SHP77 (cell line): ENCODE results near the gene NAXD.
"Not testable (repeated sequence)": the region's sequence is repeated elsewhere in the genome, so short reads cannot be mapped to it uniquely, and the experiment has no call there.

Source experiments
- DNase-seq, 2 experiments: peaks; one replicate each; lab custom pipeline; 2025; lab: John Stamatoyannopoulos, UW

The NAXD gene

GRCh38 chr13:110597041-110597689 is 18.2 kb upstream of the NAXD start:
- no peak for DNase-seq

GRCh38 chr13:110600261-110600819 is 15.0 kb upstream of the NAXD start:
- DNase-seq: no peak

- DNase-seq: no peak
Measured at GRCh38 chr13:110600980-110601379, 14.4 kb upstream of the NAXD start.

GRCh38 chr13:110605132-110605531 is 10.2 kb upstream of the NAXD start:
- no peak for DNase-seq

GRCh38 chr13:110606281-110606680 is 9.1 kb upstream of the NAXD start:
- DNase-seq: not testable (repeated sequence)

GRCh38 chr13:110607675-110608224 is 7.6 kb upstream of the NAXD start:
- no peak for DNase-seq

GRCh38 chr13:110610955-110611595 is 4.3 kb upstream of the NAXD start:
- no peak for DNase-seq

- DNase-seq: no peak
Measured at GRCh38 chr13:110615005-110615321, 382 bp upstream of the NAXD start.

- peak; percentile 23 to 50 for DNase-seq
Measured at GRCh38 chr13:110616103-110617101, 1.1 kb downstream of the NAXD start.

GRCh38 chr13:110617321-110618072 is 2.2 kb downstream of the NAXD start:
- peak in 1 of 2 experiments; percentile 17 for DNase-seq

- no peak for DNase-seq
Measured at GRCh38 chr13:110618167-110618566, 2.8 kb downstream of the NAXD start.

GRCh38 chr13:110618780-110619179 is 3.4 kb downstream of the NAXD start:
- DNase-seq: no peak

- no peak for DNase-seq
Measured at GRCh38 chr13:110620596-110620995, 5.3 kb downstream of the NAXD start.

GRCh38 chr13:110624766-110625756 is 9.7 kb downstream of the NAXD start:
- peak; percentile 95 to 98 for DNase-seq

- DNase-seq: peak; percentile 83 to 90
Measured at GRCh38 chr13:110625771-110626321, 10.5 kb downstream of the NAXD start.

- no peak for DNase-seq
Measured at GRCh38 chr13:110626521-110626920, 11.2 kb downstream of the NAXD start.

GRCh38 chr13:110627351-110627750 is 12.0 kb downstream of the NAXD start:
- DNase-seq: no peak

GRCh38 chr13:110627761-110628476 is 12.6 kb downstream of the NAXD start:
- no peak for DNase-seq

GRCh38 chr13:110628477-110628793 is 13.1 kb downstream of the NAXD start:
- DNase-seq: no peak
